Measurements from ENCODE around the gene SDK1. TPM values are rescaled to one million over a fixed set of nuclear protein-coding genes. Genes with fewer than 3 reads are reported as not detected.

SDK1 gene
- total and polyA plus RNA-seq, 11 donors, result 2.2 to 5.8 (median 3.4) TPM

GRCh38 chr7:3434611-3435010, 133.6 kb downstream of the SDK1 start:
- no peaks in the 10 kb centered on the region for H3K27me3 ChIP-seq
- DNase-seq (no peak), ATAC-seq (no peak)
- TF ChIP-seq POLR2A (IDR thresholded peaks at IDR 0.05) (no peak), CTCF (IDR thresholded peaks at IDR 0.05) (no peak)
- H3K4me3 ChIP-seq, result no peak overlapping the region
- 91 to 95% (median 92%) methylated on average over 4 of the region's 4 CpGs for WGBS, 4 donors
- H3K36me3 ChIP-seq, result no peaks in the 10 kb centered on the region
- no peak overlapping the region for H3K27ac ChIP-seq
- H3K4me1 ChIP-seq, result peaks cover 0 to 6% (median 0%) of the 10 kb centered on the region in 12 donors
- intact Hi-C loops (cut with DNase I), result no loop called here
- H3K9me3 ChIP-seq, result no peaks in the 10 kb centered on the region

- H3K36me3 ChIP-seq, result no peaks in the 10 kb centered on the region
- TF ChIP-seq CTCF (IDR thresholded peaks at IDR 0.05) (no peak), POLR2A (IDR thresholded peaks at IDR 0.05) (no peak)
- H3K27ac ChIP-seq, result no peak overlapping the region
- intact Hi-C loops (cut with DNase I), result no loop called here
- no peaks in the 10 kb centered on the region for H3K27me3 ChIP-seq
- whole genome bisulfite sequencing, 4 donors, result 79 to 92% (median 87%) methylated on average over 2 of the region's 2 CpGs
- H3K4me3 ChIP-seq, result no peak overlapping the region
- peaks cover 0 to 9% (median 0%) of the 10 kb centered on the region in 12 donors for H3K4me1 ChIP-seq
- H3K9me3 ChIP-seq, result no peaks in the 10 kb centered on the region
- ATAC-seq (no peak), DNase-seq (no peak)
These were observed 135.1 kb downstream of the SDK1 start for GRCh38 chr7:3436112-3436511.

- no peaks in the 10 kb centered on the region for H3K9me3 ChIP-seq
- intact Hi-C loops (cut with DNase I), result no loop called here
- H3K36me3 ChIP-seq, result no peaks in the 10 kb centered on the region
- WGBS, 4 donors, result 72 to 83% (median 81%) methylated on average over 5 of the region's 5 CpGs
- TF ChIP-seq CTCF (IDR thresholded peaks at IDR 0.05), result no peak
- TF ChIP-seq POLR2A (IDR thresholded peaks at IDR 0.05), result no peak
- no peaks in the 10 kb centered on the region for H3K27me3 ChIP-seq
- no peak overlapping the region for H3K27ac ChIP-seq
- ATAC-seq (no peak), DNase-seq (no peak)
- H3K4me3 ChIP-seq, result no peak overlapping the region
- H3K4me1 ChIP-seq, result peaks cover 0 to 9% (median 0%) of the 10 kb centered on the region in 12 donors
These were observed 135.7 kb downstream of the SDK1 start for GRCh38 chr7:3436746-3437145.

GRCh38 chr7:3437467-3437866, 136.4 kb downstream of the SDK1 start:
- intact Hi-C loops (cut with DNase I), result no loop called here

More at GRCh38 chr7:3437467-3437866, 136.4 kb downstream of the SDK1 start:
- Histone ChIP-seq H3K27me3 (no peaks in the 10 kb centered on the region), H3K4me1 (peaks cover 0 to 9% (median 0%) of the 10 kb centered on the region in 12 donors), H3K4me3 (no peak overlapping the region), H3K9me3 (no peaks in the 10 kb centered on the region), H3K27ac (no peak overlapping the region), H3K36me3 (no peaks in the 10 kb centered on the region)
- WGBS, 4 donors, result 68 to 76% (median 71%) methylated on average over 6 of the region's 6 CpGs
- ATAC-seq (no peak), DNase-seq (no peak)
- TF ChIP-seq POLR2A (IDR thresholded peaks at IDR 0.05) (no peak), CTCF (IDR thresholded peaks at IDR 0.05) (no peak)
